ENCODE measurements around the gene THSD7B.
"Not testable (repeated sequence)": the region's sequence is repeated elsewhere in the genome, so short reads cannot be mapped to it uniquely, and the experiment has no call there.

The THSD7B gene

DNA sequence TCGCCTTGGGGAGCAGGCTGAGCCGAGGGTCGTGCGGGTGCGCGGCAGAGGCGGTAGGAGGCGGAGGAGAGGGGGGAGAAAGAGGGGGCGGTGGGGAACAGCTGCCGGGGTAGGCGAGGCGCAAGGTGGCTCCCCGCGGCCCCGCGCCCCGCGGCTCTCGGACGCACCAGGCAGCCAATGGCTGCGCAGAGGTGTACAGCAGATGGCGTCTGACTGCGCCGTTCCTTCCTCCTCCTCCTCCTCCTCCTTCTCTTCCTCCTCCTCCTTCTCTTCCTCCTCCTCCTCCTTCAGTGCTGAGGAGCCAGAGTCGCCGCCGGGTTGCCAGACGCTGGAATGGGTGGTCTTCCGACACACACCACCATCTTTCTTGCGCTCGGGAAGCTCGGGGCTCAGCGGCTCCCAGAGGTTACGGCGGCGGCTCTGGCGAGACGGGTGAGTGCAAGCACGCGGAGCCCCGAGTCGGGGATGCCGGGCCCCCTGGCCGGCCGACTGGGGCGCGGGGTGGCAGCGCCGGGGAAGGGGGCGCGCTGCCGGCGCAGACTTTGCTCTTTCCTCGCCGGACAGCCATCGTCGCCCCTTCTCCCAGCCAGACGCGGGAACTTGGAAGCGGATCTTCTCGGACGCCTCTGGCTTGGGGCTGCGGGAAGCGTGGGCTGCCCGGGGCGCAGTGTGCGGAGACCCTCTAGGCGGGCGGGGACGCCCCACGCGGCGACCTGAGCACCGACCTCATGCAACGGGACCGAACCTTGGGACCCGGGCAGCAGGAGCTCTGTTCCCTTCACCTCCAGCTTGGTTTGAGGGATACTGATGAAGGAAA is at the start of gene THSD7B:
TSS of gene THSD7B (plus strand) at position 290 of the 817 bp plus-strand sequence. CDS start 116,634 bp downstream, outside the sequence.
- H3K9ac ChIP-seq (ENCODE audit: low read length in 5 of 5) = no peak within 1 kb of the TSS
- H3K27me3 ChIP-seq (ENCODE audit: control insufficient read depth in 5 of 5, insufficient read depth in 4 of 5, low read length in 5 of 5) = peaks cover 11 to 26% (median 25%) of the 10 kb centered on the region in 5 donors
- H3K4me3 ChIP-seq (ENCODE audit: low read depth in 1 of 5, low read length in 5 of 5) = peak within 1 kb of the TSS; percentile 47 to 59 (median 55)
- no peak within 1 kb of the TSS for H3K27ac ChIP-seq (ENCODE audit: low read depth, low read length)
- H3K36me3 ChIP-seq (ENCODE audit: control insufficient read depth in 5 of 5, insufficient read depth in 5 of 5, low read length in 5 of 5) = no peaks in the 10 kb centered on the region
- no peaks in the 10 kb centered on the region for H3K9me3 ChIP-seq (ENCODE audit: control insufficient read depth in 5 of 5, low read length in 5 of 5)
- peaks cover 0 to 17% (median 12%) of the 10 kb centered on the region in 5 donors for H3K4me1 ChIP-seq (ENCODE audit: control insufficient read depth in 5 of 5, insufficient read depth in 5 of 5, low read length in 5 of 5)

DNA sequence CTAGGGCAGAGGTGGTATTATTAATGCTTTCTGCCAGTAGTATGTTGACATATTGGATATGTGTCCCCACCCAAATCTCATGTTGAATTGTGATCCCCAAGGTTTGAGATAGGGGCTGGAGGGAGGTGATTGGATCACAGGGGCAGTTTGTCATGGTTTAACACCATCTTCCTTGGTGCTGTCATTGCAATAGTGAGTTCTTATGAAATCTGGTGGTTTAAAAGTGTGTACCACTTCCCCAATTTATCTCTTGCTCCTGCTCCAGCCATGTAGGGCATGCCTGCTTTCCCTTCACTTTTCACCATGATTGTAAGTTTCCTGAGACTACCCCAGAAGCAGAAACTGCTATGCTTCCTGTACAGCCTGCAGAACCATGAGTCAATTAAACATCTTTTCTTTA is 47.1 kb upstream of the THSD7B start:
- H3K27ac ChIP-seq (ENCODE audit: low read depth, low read length) = no peak overlapping the region

GRCh38 chr2:136727973-136728699 is 37.2 kb upstream of the THSD7B start:
- Histone ChIP-seq H3K9ac (ENCODE audit: low read length in 5 of 5) (no peak overlapping the region), H3K27ac (ENCODE audit: low read depth, low read length) (no peak overlapping the region), H3K9me3 (ENCODE audit: control insufficient read depth in 5 of 5, low read length in 5 of 5) (peaks cover 0 to 3% (median 0%) of the 10 kb centered on the region in 5 donors), H3K27me3 (ENCODE audit: control insufficient read depth in 5 of 5, insufficient read depth in 4 of 5, low read length in 5 of 5) (no peaks in the 10 kb centered on the region), H3K4me1 (ENCODE audit: control insufficient read depth in 5 of 5, insufficient read depth in 5 of 5, low read length in 5 of 5) (no peaks in the 10 kb centered on the region), H3K36me3 (ENCODE audit: control insufficient read depth in 5 of 5, insufficient read depth in 5 of 5, low read length in 5 of 5) (no peaks in the 10 kb centered on the region), H3K4me3 (ENCODE audit: low read depth in 1 of 5, low read length in 5 of 5) (no peak overlapping the region)

More for the DNA sequence above, 47.1 kb upstream of the THSD7B start:
- H3K36me3 ChIP-seq (ENCODE audit: control insufficient read depth in 5 of 5, insufficient read depth in 5 of 5, low read length in 5 of 5) = no peaks in the 10 kb centered on the region
- H3K4me1 ChIP-seq (ENCODE audit: control insufficient read depth in 5 of 5, insufficient read depth in 5 of 5, low read length in 5 of 5) = no peaks in the 10 kb centered on the region
- H3K4me3 ChIP-seq (ENCODE audit: low read depth in 1 of 5, low read length in 5 of 5) = no peak overlapping the region
- H3K9ac ChIP-seq (ENCODE audit: low read length in 5 of 5) = no peak overlapping the region
- no peaks in the 10 kb centered on the region for H3K27me3 ChIP-seq (ENCODE audit: control insufficient read depth in 5 of 5, insufficient read depth in 4 of 5, low read length in 5 of 5)
- peaks cover 0 to 3% (median 0%) of the 10 kb centered on the region in 5 donors for H3K9me3 ChIP-seq (ENCODE audit: control insufficient read depth in 5 of 5, low read length in 5 of 5)

- Histone ChIP-seq H3K27ac (ENCODE audit: low read depth, low read length) (no peak overlapping the region), H3K9ac (ENCODE audit: low read length in 5 of 5) (no peak overlapping the region), H3K36me3 (ENCODE audit: control insufficient read depth in 5 of 5, insufficient read depth in 5 of 5, low read length in 5 of 5) (no peaks in the 10 kb centered on the region), H3K4me3 (ENCODE audit: low read depth in 1 of 5, low read length in 5 of 5) (no peak overlapping the region), H3K9me3 (ENCODE audit: control insufficient read depth in 5 of 5, low read length in 5 of 5) (no peaks in the 10 kb centered on the region), H3K4me1 (ENCODE audit: control insufficient read depth in 5 of 5, insufficient read depth in 5 of 5, low read length in 5 of 5) (no peaks in the 10 kb centered on the region), H3K27me3 (ENCODE audit: control insufficient read depth in 5 of 5, insufficient read depth in 4 of 5, low read length in 5 of 5) (no peaks in the 10 kb centered on the region)
Observed at GRCh38 chr2:136736236-136736635, 29.1 kb upstream of the THSD7B start.

GRCh38 chr2:136738044-136738443 is 27.3 kb upstream of the THSD7B start:
- no peak overlapping the region for H3K4me3 ChIP-seq (ENCODE audit: low read depth in 1 of 5, low read length in 5 of 5)
- H3K9me3 ChIP-seq (ENCODE audit: control insufficient read depth in 5 of 5, low read length in 5 of 5) = no peaks in the 10 kb centered on the region
- H3K9ac ChIP-seq (ENCODE audit: low read length in 5 of 5) = no peak overlapping the region
- no peaks in the 10 kb centered on the region for H3K36me3 ChIP-seq (ENCODE audit: control insufficient read depth in 5 of 5, insufficient read depth in 5 of 5, low read length in 5 of 5)
- no peaks in the 10 kb centered on the region for H3K27me3 ChIP-seq (ENCODE audit: control insufficient read depth in 5 of 5, insufficient read depth in 4 of 5, low read length in 5 of 5)
- no peaks in the 10 kb centered on the region for H3K4me1 ChIP-seq (ENCODE audit: control insufficient read depth in 5 of 5, insufficient read depth in 5 of 5, low read length in 5 of 5)
- H3K27ac ChIP-seq (ENCODE audit: low read depth, low read length) = no peak overlapping the region

GRCh38 chr2:136741471-136741870 is 23.9 kb upstream of the THSD7B start:
- Histone ChIP-seq H3K9ac (ENCODE audit: low read length in 5 of 5) (no peak overlapping the region), H3K4me3 (ENCODE audit: low read depth in 1 of 5, low read length in 5 of 5) (no peak overlapping the region), H3K4me1 (ENCODE audit: control insufficient read depth in 5 of 5, insufficient read depth in 5 of 5, low read length in 5 of 5) (no peaks in the 10 kb centered on the region), H3K36me3 (ENCODE audit: control insufficient read depth in 5 of 5, insufficient read depth in 5 of 5, low read length in 5 of 5) (no peaks in the 10 kb centered on the region), H3K27me3 (ENCODE audit: control insufficient read depth in 5 of 5, insufficient read depth in 4 of 5, low read length in 5 of 5) (no peaks in the 10 kb centered on the region), H3K9me3 (ENCODE audit: control insufficient read depth in 5 of 5, low read length in 5 of 5) (no peaks in the 10 kb centered on the region), H3K27ac (ENCODE audit: low read depth, low read length) (no peak overlapping the region)

DNA sequence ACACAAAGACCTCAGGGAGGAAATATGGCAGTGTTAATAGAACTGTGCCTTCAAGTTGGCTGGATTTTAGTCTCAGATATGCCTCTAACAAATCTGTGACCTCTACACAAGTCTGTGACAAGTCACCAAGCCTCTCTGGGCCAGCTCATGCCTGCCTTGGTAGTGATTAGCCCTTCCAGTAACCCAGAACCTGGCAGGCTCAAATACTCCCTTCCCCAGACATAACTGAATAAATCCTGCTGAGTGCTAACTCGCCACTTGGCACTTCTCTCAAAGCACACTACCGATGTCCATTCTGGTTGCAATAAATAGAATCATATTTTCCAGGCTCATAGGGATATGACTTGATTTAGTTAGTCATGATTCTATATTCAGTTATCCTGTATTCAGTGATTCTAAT is 15.3 kb upstream of the THSD7B start:
- Histone ChIP-seq H3K27me3 (ENCODE audit: control insufficient read depth in 5 of 5, insufficient read depth in 4 of 5, low read length in 5 of 5) (no peaks in the 10 kb centered on the region), H3K27ac (ENCODE audit: low read depth, low read length) (no peak overlapping the region), H3K4me3 (ENCODE audit: low read depth in 1 of 5, low read length in 5 of 5) (no peak overlapping the region), H3K36me3 (ENCODE audit: control insufficient read depth in 5 of 5, insufficient read depth in 5 of 5, low read length in 5 of 5) (no peaks in the 10 kb centered on the region), H3K4me1 (ENCODE audit: control insufficient read depth in 5 of 5, insufficient read depth in 5 of 5, low read length in 5 of 5) (no peaks in the 10 kb centered on the region), H3K9me3 (ENCODE audit: control insufficient read depth in 5 of 5, low read length in 5 of 5) (no peaks in the 10 kb centered on the region), H3K9ac (ENCODE audit: low read length in 5 of 5) (no peak overlapping the region)

- no peak overlapping the region for H3K9ac ChIP-seq (ENCODE audit: low read length in 5 of 5)
- H3K4me1 ChIP-seq (ENCODE audit: control insufficient read depth in 5 of 5, insufficient read depth in 5 of 5, low read length in 5 of 5) = no peaks in the 10 kb centered on the region
- H3K27me3 ChIP-seq (ENCODE audit: control insufficient read depth in 5 of 5, insufficient read depth in 4 of 5, low read length in 5 of 5) = no peaks in the 10 kb centered on the region
- H3K36me3 ChIP-seq (ENCODE audit: control insufficient read depth in 5 of 5, insufficient read depth in 5 of 5, low read length in 5 of 5) = no peaks in the 10 kb centered on the region
- H3K27ac ChIP-seq (ENCODE audit: low read depth, low read length) = no peak overlapping the region
- no peaks in the 10 kb centered on the region for H3K9me3 ChIP-seq (ENCODE audit: control insufficient read depth in 5 of 5, low read length in 5 of 5)
- no peak overlapping the region for H3K4me3 ChIP-seq (ENCODE audit: low read depth in 1 of 5, low read length in 5 of 5)
Observed at GRCh38 chr2:136751406-136751805, 13.9 kb upstream of the THSD7B start.

GRCh38 chr2:136758504-136758903 is 6.8 kb upstream of the THSD7B start:
- not testable (repeated sequence) for H3K27ac ChIP-seq (ENCODE audit: low read depth, low read length); H3K27me3 ChIP-seq (ENCODE audit: control insufficient read depth in 5 of 5, insufficient read depth in 4 of 5, low read length in 5 of 5); H3K4me1 ChIP-seq (ENCODE audit: control insufficient read depth in 5 of 5, insufficient read depth in 5 of 5, low read length in 5 of 5); H3K9me3 ChIP-seq (ENCODE audit: control insufficient read depth in 5 of 5, low read length in 5 of 5); H3K36me3 ChIP-seq (ENCODE audit: control insufficient read depth in 5 of 5, insufficient read depth in 5 of 5, low read length in 5 of 5); H3K4me3 ChIP-seq (ENCODE audit: low read depth in 1 of 5, low read length in 5 of 5); H3K9ac ChIP-seq (ENCODE audit: low read length in 5 of 5)
